ENCODE measurements around the gene MTF2.
"Not testable (repeated sequence)": the region's sequence is repeated elsewhere in the genome, so short reads cannot be mapped to it uniquely, and the experiment has no call there.

MTF2 gene

DNA sequence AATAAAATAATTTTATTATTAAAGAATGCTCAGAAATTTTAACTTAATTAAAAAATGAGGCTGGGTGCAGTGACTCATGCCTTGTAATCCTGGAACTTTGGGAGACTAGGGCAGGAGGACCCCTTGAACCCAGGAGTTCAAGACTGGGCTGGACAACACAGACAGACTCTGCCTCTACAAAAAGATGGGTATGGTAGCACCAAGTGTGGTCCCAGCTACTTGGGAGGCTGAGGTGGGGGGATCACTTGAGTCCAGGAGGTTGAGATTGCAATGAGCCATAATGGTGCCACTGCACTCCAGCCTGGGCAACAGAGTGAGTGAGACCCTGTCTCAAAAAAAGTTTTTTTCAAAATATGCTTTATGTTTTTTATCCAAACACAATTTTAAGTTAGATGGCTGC lies 75.8 kb downstream of the MTF2 start:
- no peak overlapping the region for H3K27ac ChIP-seq
- ChIA-PET POLR2A (ENCODE audit: low non-redundant PET) (no interaction called here), CTCF (interaction anchor here (0.6 to 0.7 kb wide), 2 partner anchors 69 to 975 kb away, joined by 4 to 7 read pairs; no protein-coding TSS in a partner anchor)
- TF ChIP-seq, protein P1, sequence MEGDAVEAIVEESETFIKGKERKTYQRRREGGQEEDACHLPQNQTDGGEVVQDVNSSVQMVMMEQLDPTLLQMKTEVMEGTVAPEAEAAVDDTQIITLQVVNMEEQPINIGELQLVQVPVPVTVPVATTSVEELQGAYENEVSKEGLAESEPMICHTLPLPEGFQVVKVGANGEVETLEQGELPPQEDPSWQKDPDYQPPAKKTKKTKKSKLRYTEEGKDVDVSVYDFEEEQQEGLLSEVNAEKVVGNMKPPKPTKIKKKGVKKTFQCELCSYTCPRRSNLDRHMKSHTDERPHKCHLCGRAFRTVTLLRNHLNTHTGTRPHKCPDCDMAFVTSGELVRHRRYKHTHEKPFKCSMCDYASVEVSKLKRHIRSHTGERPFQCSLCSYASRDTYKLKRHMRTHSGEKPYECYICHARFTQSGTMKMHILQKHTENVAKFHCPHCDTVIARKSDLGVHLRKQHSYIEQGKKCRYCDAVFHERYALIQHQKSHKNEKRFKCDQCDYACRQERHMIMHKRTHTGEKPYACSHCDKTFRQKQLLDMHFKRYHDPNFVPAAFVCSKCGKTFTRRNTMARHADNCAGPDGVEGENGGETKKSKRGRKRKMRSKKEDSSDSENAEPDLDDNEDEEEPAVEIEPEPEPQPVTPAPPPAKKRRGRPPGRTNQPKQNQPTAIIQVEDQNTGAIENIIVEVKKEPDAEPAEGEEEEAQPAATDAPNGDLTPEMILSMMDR (conservative IDR thresholded peaks at IDR 0.05; ENCODE audit: low read depth): no peak
- DNase-seq (ENCODE audit: low spot score): no peak

DNA sequence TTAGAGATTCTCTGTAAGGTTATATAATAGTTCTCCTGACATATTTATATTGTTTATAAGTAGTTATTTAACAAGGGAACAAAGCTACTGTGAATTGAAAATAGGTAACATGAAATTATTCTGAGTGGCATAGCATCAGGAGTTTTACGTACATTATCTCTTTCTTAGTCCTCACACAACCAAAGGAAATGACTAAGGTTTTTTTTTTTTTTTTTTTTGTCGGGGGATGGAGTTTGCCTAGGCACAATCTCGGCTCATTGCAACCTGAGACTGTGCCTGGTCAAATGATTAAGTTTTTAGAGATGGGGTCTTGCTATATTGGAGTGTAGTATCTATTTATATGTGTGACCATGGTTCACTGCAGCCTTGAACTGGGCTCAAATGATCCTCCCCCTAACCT lies 76.3 kb downstream of the MTF2 start:
- no peak for DNase-seq (ENCODE audit: low spot score)
- ChIA-PET POLR2A (ENCODE audit: low non-redundant PET) (no interaction called here), CTCF (interaction anchor here (0.5 to 0.7 kb wide), 3 partner anchors 38 to 975 kb away, joined by 3 to 7 read pairs (median 4); no protein-coding TSS in a partner anchor)
- TF ChIP-seq, protein P1 (conservative IDR thresholded peaks at IDR 0.05; ENCODE audit: low read depth): no peak
- H3K27ac ChIP-seq: no peak overlapping the region

DNA sequence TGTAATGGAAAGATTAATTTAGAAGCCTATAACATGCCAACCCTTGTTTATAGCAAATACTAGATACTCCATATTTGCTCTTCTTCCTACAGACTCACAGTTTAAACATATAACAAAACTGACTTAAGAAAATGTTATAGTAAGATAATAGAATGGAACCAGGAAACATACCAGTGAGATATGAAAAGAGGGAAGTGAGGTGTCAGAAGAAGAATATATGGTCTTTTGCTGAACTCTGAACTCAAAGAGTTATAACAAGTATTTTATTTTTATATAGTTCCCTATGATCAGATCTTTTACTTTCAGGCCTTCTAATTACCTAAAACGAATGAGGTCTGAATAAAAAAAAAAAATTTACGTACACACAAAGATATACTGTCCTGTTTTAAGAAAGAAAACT lies 80.3 kb downstream of the MTF2 start:
- TF ChIP-seq, protein P1 (conservative IDR thresholded peaks at IDR 0.05; ENCODE audit: low read depth): no peak
- no peak for DNase-seq (ENCODE audit: low spot score)
- H3K27ac ChIP-seq: no peak overlapping the region
- POLR2A ChIA-PET (ENCODE audit: low non-redundant PET): no interaction called here
- CTCF ChIA-PET: interaction anchor here (0.6 kb wide), 1 partner anchor 13 kb away, joined by 3 read pairs; no protein-coding TSS in a partner anchor

DNA sequence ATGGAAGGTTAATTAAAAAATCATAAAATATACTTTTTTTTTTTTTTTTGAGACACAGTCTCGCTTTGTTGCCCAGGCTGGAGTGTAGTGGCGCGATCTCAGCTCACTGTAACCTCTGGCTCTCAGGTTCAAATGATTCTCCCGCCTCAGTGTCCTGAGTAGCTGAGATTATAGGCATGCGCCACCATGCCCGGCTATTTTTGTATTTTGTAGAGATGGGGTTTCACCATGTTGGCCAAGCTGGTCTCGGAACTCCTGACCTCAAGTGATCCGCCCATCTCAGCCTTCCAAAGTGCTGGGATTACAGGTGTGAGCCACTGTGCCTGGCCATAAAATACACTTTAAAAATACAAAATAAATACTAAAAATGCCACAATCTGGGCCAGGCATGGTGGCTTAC lies 84.2 kb downstream of the MTF2 start:
- DNase-seq (ENCODE audit: low spot score); POLR2A ChIA-PET (ENCODE audit: low non-redundant PET); H3K27ac ChIP-seq; CTCF ChIA-PET: not testable (repeated sequence)

DNA sequence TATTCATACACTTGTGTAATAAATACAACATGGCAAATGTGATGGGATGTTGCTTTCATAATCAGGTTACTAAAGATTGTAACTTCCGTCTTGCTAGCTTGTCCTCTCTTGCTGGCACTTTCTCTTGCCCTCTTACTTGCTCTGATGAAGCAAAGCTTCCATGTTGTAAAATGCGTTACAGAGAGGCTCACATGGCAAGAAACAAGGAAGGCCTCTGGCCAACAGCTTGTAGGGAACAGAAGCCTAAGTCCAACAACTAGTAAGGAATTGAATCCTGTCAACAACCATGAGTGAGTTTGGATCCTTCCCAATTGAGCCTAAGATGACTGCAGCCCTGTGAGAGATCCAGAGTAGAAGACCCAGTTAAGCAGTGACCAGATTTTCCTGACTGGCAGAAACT lies 85.7 kb downstream of the MTF2 start:
- no peak for DNase-seq (ENCODE audit: low spot score)
- ChIA-PET POLR2A (ENCODE audit: low non-redundant PET) (no interaction called here), CTCF (no interaction called here)
- no peak overlapping the region for H3K27ac ChIP-seq
- TF ChIP-seq, protein P1 (conservative IDR thresholded peaks at IDR 0.05; ENCODE audit: low read depth): no peak

DNA sequence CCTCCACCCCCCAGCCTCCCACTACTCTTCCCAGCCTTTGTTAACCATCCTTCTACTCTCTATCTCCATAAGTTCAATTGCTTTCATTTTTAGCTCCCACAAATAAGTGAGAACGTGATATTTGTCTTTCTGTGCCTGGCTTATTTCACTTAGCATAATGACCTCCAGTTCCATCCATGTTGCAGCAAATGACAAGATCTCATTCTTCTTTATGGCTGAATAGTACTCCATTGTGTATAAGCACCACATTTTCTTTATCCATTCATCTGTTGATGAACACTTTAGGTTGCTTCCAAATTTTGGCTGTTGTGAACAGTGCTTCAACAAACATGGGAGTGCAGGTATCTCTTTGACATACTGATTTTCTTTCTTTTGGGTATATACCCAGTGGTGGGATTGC lies 86.8 kb downstream of the MTF2 start:
- DNase-seq (ENCODE audit: low spot score); POLR2A ChIA-PET (ENCODE audit: low non-redundant PET); CTCF ChIA-PET; H3K27ac ChIP-seq: not testable (repeated sequence)

DNA sequence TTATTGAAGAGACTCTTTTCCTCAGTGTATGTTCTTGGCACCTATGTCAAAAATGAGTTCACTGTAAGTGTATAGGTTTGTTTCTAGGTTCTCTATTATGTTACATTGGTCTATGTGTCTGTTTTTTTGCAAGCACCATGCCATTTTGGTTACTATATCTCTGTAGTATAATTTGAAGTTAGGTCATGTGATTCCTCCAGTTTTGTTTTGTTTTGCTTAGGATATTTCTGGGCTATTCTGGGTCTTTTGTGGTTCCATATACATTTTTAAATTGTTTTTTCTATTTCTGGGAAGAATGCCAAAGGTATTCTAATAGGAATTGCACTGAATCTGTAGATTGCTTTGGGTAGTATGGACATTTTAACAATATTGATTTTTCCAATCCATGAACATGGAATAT lies 87.9 kb downstream of the MTF2 start:
- ChIA-PET CTCF (no interaction called here), POLR2A (ENCODE audit: low non-redundant PET) (no interaction called here)
- TF ChIP-seq, protein P1 (conservative IDR thresholded peaks at IDR 0.05; ENCODE audit: low read depth): no peak

DNA sequence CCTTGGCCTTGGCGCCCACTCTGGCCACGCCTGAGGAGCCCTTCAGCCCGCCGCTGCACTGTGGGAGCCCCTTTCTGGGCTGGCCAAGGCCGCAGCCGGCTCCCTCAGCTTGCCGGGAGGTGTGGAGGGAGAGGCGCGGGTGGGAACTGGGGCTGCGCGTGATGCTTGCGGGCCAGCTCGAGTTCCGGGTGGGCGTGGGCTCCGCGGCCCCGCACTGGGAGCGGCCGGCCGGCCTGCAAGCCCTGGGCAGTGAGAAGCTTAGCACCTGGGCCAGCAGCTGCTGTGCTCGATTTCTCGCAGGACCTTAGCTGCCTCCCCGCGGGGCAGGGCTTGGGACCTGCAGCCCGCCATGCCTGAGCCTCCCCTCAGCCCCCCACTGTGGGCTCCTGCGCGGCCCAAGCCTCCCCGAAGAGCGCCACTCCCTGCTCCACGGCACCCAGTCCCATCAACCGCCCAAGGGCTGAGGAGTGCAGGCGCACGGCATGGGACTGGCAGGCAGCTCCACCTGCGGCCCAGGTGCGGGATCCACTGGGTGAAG lies 91.1 kb downstream of the MTF2 start:
- DNase-seq (ENCODE audit: low spot score); H3K27ac ChIP-seq; POLR2A ChIA-PET (ENCODE audit: low non-redundant PET): not testable (repeated sequence)
- CTCF ChIA-PET: interaction anchor here (0.7 kb wide), 1 partner anchor 135 kb away, joined by 4 read pairs; no protein-coding TSS in a partner anchor

More for the DNA sequence above, 87.9 kb downstream of the MTF2 start:
- no peak for DNase-seq (ENCODE audit: low spot score)
- H3K27ac ChIP-seq: no peak overlapping the region

Data from RWPE1 (cell line).